H1 (cell line): ENCODE data around the gene SHROOM2. TPM values are rescaled to one million over a fixed set of nuclear protein-coding genes. Genes with fewer than 3 reads are reported as not detected.

Experiments
- CTCF ChIA-PET: fragments of 300-600 bp; sonication (Branson Sonifier 250); formaldehyde crosslinking; loops from one replicate; lab custom pipeline; 2021; ENCODE audit not compliant: partially characterized antibody; lab: Charles Lee
- POLR2A ChIA-PET: fragments of 300-600 bp; sonication (Branson Sonifier 250); formaldehyde crosslinking; loops from one replicate; lab custom pipeline; 2021; ENCODE audit warnings: inconsistent platforms; ENCODE audit not compliant: partially characterized antibody; lab: Charles Lee
- DNase-seq, 2 experiments: peaks; one replicate each; pipeline versions ENCODE4 v3.0.0 to v3.0.0-alpha.2; 2010 to 2022; ENCODE audit warnings: low spot score in 2 of 2, low read depth in 1 of 2, mixed read lengths in 1 of 2
- FAIRE-seq: peaks from 2 replicates; lab custom pipeline; 2011; peaks lifted over from hg19 to GRCh38; lab: Jason Lieb, UNC
- H2AFZ ChIP-seq: 2 replicates; pipeline ENCODE4 v1.8.1; 2012; ENCODE audit warnings: low read length, inconsistent platforms
- H2AK5ac ChIP-seq: 2 replicates; pipeline ENCODE4 v1.6.1; 2013; ENCODE audit warnings: low read depth, low read length
- H2BK120ac ChIP-seq: replicated peaks from 2 replicates; pipeline ENCODE3; 2013; ENCODE audit warnings: low read depth, low read length, inconsistent platforms
- H2BK12ac ChIP-seq: 2 replicates; pipeline ENCODE4 v1.6.1; 2013; ENCODE audit warnings: low read depth, low read length
- H2BK15ac ChIP-seq: 2 replicates; pipeline ENCODE4 v1.6.1; 2013; ENCODE audit warnings: low read length
- H2BK20ac ChIP-seq: 2 replicates; pipeline ENCODE4 v1.6.1; 2013; ENCODE audit warnings: low read length
- H2BK5ac ChIP-seq: 2 replicates; pipeline ENCODE4 v1.6.1; 2013; ENCODE audit warnings: low read depth, low read length
- H3K14ac ChIP-seq: 2 replicates; pipeline ENCODE4 v1.6.1; 2013; ENCODE audit warnings: inconsistent platforms; ENCODE audit not compliant: insufficient read length
- H3K18ac ChIP-seq: 2 replicates; pipeline ENCODE4 v1.6.1; 2013; ENCODE audit warnings: low read length; ENCODE audit errors: extremely low read depth
- H3K23ac ChIP-seq: 2 replicates; pipeline ENCODE4 v1.6.1; 2013; ENCODE audit warnings: inconsistent platforms; ENCODE audit not compliant: insufficient read length
- H3K23me2 ChIP-seq: 2 replicates; pipeline ENCODE4 v1.6.1; 2013; ENCODE audit warnings: low read depth, low read length
- H3K27ac ChIP-seq: 2 replicates; pipeline ENCODE4 v1.6.1; 2011; ENCODE audit warnings: low read depth, low read length, inconsistent platforms
- H3K27me3 ChIP-seq, 4 experiments: replicated peaks in 1 of 4; 1 replicate in 1 of 4; 2 replicates in 3 of 4; pipeline versions ENCODE4 v1.6.1 to v1.8.1; 2011 to 2013; ENCODE audit warnings: low read length in 3 of 4, mild to moderate bottlenecking in 3 of 4, inconsistent platforms in 2 of 4, mixed read lengths in 2 of 4, moderate library complexity in 1 of 4; ENCODE audit not compliant: control insufficient read depth in 3 of 4, insufficient read depth in 3 of 4; ENCODE audit errors: extremely low read depth in 1 of 4
- H3K36me3 ChIP-seq, 4 experiments: 2 replicates each; pipeline versions ENCODE4 v1.6.1 to v1.8.1; 2011 to 2013; ENCODE audit warnings: mild to moderate bottlenecking in 4 of 4, low read length in 3 of 4, moderate library complexity in 2 of 4, control low read depth in 1 of 4, inconsistent platforms in 1 of 4; ENCODE audit not compliant: insufficient read depth in 4 of 4, control insufficient read depth in 2 of 4
- H3K4ac ChIP-seq: replicated peaks from 2 replicates; pipeline ENCODE3; 2013; ENCODE audit warnings: low read length, low read depth, mixed read lengths, inconsistent platforms; ENCODE audit not compliant: insufficient read length
- H3K4me1 ChIP-seq, 4 experiments: replicated peaks in 1 of 4; 1 replicate in 1 of 4; 2 replicates in 3 of 4; pipeline versions ENCODE4 v1.6.1 to v1.8.1; 2011 to 2013; ENCODE audit warnings: low read length in 3 of 4, inconsistent platforms in 2 of 4, mixed read lengths in 1 of 4; ENCODE audit not compliant: insufficient read depth in 4 of 4, control insufficient read depth in 3 of 4
- H3K4me2 ChIP-seq, 2 experiments: 2 replicates each; pipeline versions ENCODE4 v1.6.1 to v1.8.1; 2011 to 2013; ENCODE audit warnings: low read depth in 2 of 2, low read length in 2 of 2, control low read depth in 1 of 2, inconsistent platforms in 1 of 2, mild to moderate bottlenecking in 1 of 2; ENCODE audit not compliant: insufficient read depth in 1 of 2
- H3K4me3 ChIP-seq, 4 experiments: fragments of 200-600, 300-600 bp in 1 of 4; sonication (generic), shearing (Covaris generic), sonication (Bioruptor Twin) in 1 of 4; 2 replicates each; pipeline versions ENCODE4 v1.5.1 to v1.8.1; 2011 to 2016; ENCODE audit warnings: low read length in 4 of 4, low read depth in 3 of 4, control low read depth in 2 of 4, inconsistent platforms in 2 of 4, mild to moderate bottlenecking in 2 of 4, mixed read lengths in 1 of 4, moderate library complexity in 1 of 4; ENCODE audit not compliant: insufficient read depth in 2 of 4; ENCODE audit errors: extremely low read depth in 1 of 4
- H3K56ac ChIP-seq: replicated peaks from 2 replicates; pipeline ENCODE3; 2013; ENCODE audit warnings: low read depth, mild to moderate bottlenecking, mixed read lengths, low read length, inconsistent platforms; ENCODE audit not compliant: insufficient read length
- H3K79me1 ChIP-seq: 2 replicates; pipeline ENCODE4 v1.6.1; 2013; ENCODE audit warnings: low read depth, low read length, control low read depth
- H3K79me2 ChIP-seq, 2 experiments: 2 replicates each; pipeline versions ENCODE4 v1.6.1 to v1.8.1; 2012 to 2013; ENCODE audit warnings: low read length in 2 of 2, mild to moderate bottlenecking in 2 of 2, inconsistent platforms in 1 of 2; ENCODE audit not compliant: insufficient read depth in 2 of 2, control insufficient read depth in 1 of 2
- H3K9ac ChIP-seq, 4 experiments: replicated peaks in 1 of 4; 1 replicate in 1 of 4; 2 replicates in 3 of 4; pipeline versions ENCODE4 v1.6.1 to v1.8.1; 2011 to 2013; ENCODE audit warnings: low read depth in 3 of 4, low read length in 3 of 4, control low read depth in 2 of 4, mild to moderate bottlenecking in 2 of 4, moderate library complexity in 2 of 4, inconsistent platforms in 1 of 4; ENCODE audit errors: extremely low read depth in 1 of 4
- H3K9me3 ChIP-seq, 2 experiments: 2 replicates each; pipeline versions ENCODE4 v1.6.1 to v1.8.1; 2012 to 2013; ENCODE audit warnings: mild to moderate bottlenecking in 2 of 2, moderate library complexity in 2 of 2, control low read depth in 1 of 2, inconsistent platforms in 1 of 2, low read depth in 1 of 2, low read length in 1 of 2, mixed read lengths in 1 of 2; ENCODE audit not compliant: insufficient read depth in 2 of 2
- H4K20me1 ChIP-seq, 2 experiments: replicated peaks in 1 of 2; 2 replicates each; pipeline versions ENCODE3 to v1.8.1; 2011 to 2013; ENCODE audit warnings: inconsistent platforms in 2 of 2, low read length in 2 of 2, mild to moderate bottlenecking in 1 of 2; ENCODE audit not compliant: insufficient read depth in 2 of 2, control insufficient read depth in 1 of 2
- H4K5ac ChIP-seq: 2 replicates; pipeline ENCODE4 v1.6.1; 2013; ENCODE audit warnings: low read length, low read depth, mixed read lengths, inconsistent platforms; ENCODE audit not compliant: insufficient read length
- H4K8ac ChIP-seq: 2 replicates; pipeline ENCODE4 v1.8.0; 2013; ENCODE audit warnings: mild to moderate bottlenecking, moderate library complexity, low read length, inconsistent platforms; ENCODE audit not compliant: insufficient read depth; ENCODE audit errors: extremely low read depth
- H4K91ac ChIP-seq: replicated peaks from 2 replicates; pipeline ENCODE3; 2013; ENCODE audit warnings: low read length, mixed read lengths, inconsistent platforms; ENCODE audit not compliant: insufficient read length
- ATF3 ChIP-seq: IDR thresholded peaks from 2 replicates; pipeline ENCODE4 v1.6.1; 2011; ENCODE audit warnings: low read depth, mild to moderate bottlenecking, low read length; ENCODE audit not compliant: insufficient read depth
- CBX5 ChIP-seq: fragments of 300-800, 300-1000 bp; sonication (generic); IDR thresholded peaks from 2 replicates; pipeline ENCODE4 v1.7.1; 2016; ENCODE audit warnings: antibody characterized with exemption, low read length, low read depth
- CEBPB ChIP-seq: IDR thresholded peaks from 2 replicates; pipeline ENCODE4 v1.6.1; 2012; ENCODE audit warnings: low read depth, low read length
- CHD2 ChIP-seq: IDR thresholded peaks from 2 replicates; pipeline ENCODE4 v1.6.1; 2012; ENCODE audit warnings: low read length, improper control_type of control experiment
- CTCF ChIP-seq, 3 experiments: IDR thresholded peaks; 1 replicate in 2 of 3; 2 replicates in 1 of 3; pipeline versions ENCODE4 v1.5.1 to v1.6.1; 2011; ENCODE audit warnings: low read length in 3 of 3, mild to moderate bottlenecking in 3 of 3, inconsistent platforms in 2 of 3, low read depth in 1 of 3, moderate library complexity in 1 of 3; ENCODE audit not compliant: insufficient read depth in 1 of 3; ENCODE audit errors: control extremely low read depth in 1 of 3
- HDAC2 ChIP-seq, 2 experiments: fragments of 300-600 bp in 1 of 2; sonication (generic) in 1 of 2; IDR thresholded peaks; 2 replicates each; pipeline ENCODE4 v1.6.1; 2011 to 2012; ENCODE audit warnings: low read depth in 2 of 2, low read length in 2 of 2, mild to moderate bottlenecking in 2 of 2, moderate library complexity in 2 of 2, borderline replicate concordance in 1 of 2, inconsistent platforms in 1 of 2
- KDM5A ChIP-seq: fragments of 200-600 bp; IDR thresholded peaks from 2 replicates; pipeline ENCODE4 v1.7.1; 2012; ENCODE audit warnings: mild to moderate bottlenecking, low read length, inconsistent platforms, mixed read lengths
- NANOG ChIP-seq: IDR thresholded peaks from 2 replicates; pipeline ENCODE4 v1.6.1; 2011; ENCODE audit warnings: low read length, low read depth, mild to moderate bottlenecking, inconsistent platforms; ENCODE audit not compliant: insufficient read depth, poor library complexity, severe bottlenecking
- POU5F1 ChIP-seq: IDR thresholded peaks from 2 replicates; pipeline ENCODE4 v1.6.1; 2011; ENCODE audit warnings: low read depth, mild to moderate bottlenecking, low read length, moderate library complexity
- SIX5 ChIP-seq: IDR thresholded peaks from 2 replicates; pipeline ENCODE4 v1.6.1; 2011; ENCODE audit warnings: mild to moderate bottlenecking, low read depth, low read length
- SP4 ChIP-seq: IDR thresholded peaks from 2 replicates; pipeline ENCODE4 v1.6.1; 2012; ENCODE audit warnings: low read length, inconsistent platforms
- WGBS, 2 experiments: shearing (Covaris generic) in 1 of 2; methylation state at CpG; one replicate each; pipeline versions ENCODE4 v1.1.6 to v1.1.7; 2013 to 2015; ENCODE audit warnings: low lambda C conversion rate in 2 of 2, mixed read lengths in 2 of 2, inconsistent platforms in 1 of 2, low coverage in 1 of 2, missing lambda C conversion rate in 1 of 2; ENCODE audit not compliant: insufficient replicate concordance in 2 of 2, insufficient coverage in 1 of 2, insufficient read length in 1 of 2; ENCODE audit errors: extremely low coverage in 1 of 2, missing lambda C conversion rate in 1 of 2; 5-methylcytosine and 5-hydroxymethylcytosine counted together
- polyA plus RNA-seq, 7 experiments: library from polyadenylated mRNA; depleted of rRNA in 3 of 7; stranded (reverse) in 5 of 7; unstranded in 2 of 7; fragments of >200 nt in 5 of 7; fragments of 200-250 nt in 2 of 7; gene quantifications; 1 replicate in 5 of 7; 2 replicates in 1 of 7; 4 replicates in 1 of 7; pipeline versions ENCODE4 v1.2.1 to v1.2.3, GENCODE V29; 2011 to 2013; ENCODE audit warnings: missing spikeins in 2 of 7, mixed read lengths in 2 of 7
- total RNA-seq: library from RNA; stranded (reverse); fragmentation: NEBNext Ultra II Directional; extraction: Animal tissue kit (Norgen Biotek cat#: 25700); gene quantifications from 2 replicates; pipeline ENCODE4 v1.2.1, GENCODE V29; 2021

Gene SHROOM2
- total and polyA plus RNA-seq, 2 of the 8 experiments (the other 6 are each of a cell fraction or from before 2014, with no cell fraction given), result 3.4 to 14.2 TPM

GRCh38 chrX:9997524-9997923, 211.3 kb downstream of the SHROOM2 start:
- no peaks in the 10 kb centered on the region for H4K20me1 ChIP-seq
- no peak overlapping the region for H2BK120ac ChIP-seq
- H3K4me3 ChIP-seq, result no peak overlapping the region
- no peak overlapping the region for H3K23ac ChIP-seq
- H3K79me1 ChIP-seq, result no peaks in the 10 kb centered on the region
- no peak overlapping the region for H2AFZ ChIP-seq
- no peak overlapping the region for H3K56ac ChIP-seq
- no peaks in the 10 kb centered on the region for H3K79me2 ChIP-seq
- ChIA-PET CTCF (interaction anchor here (0.6 to 6.7 kb wide), 8 partner anchors 14 to 138 kb away, joined by 3 to 66 read pairs (median 3); no protein-coding TSS in a partner anchor), POLR2A (no interaction called here)
- no peak overlapping the region for H3K4me2 ChIP-seq
- no peak for TF ChIP-seq SIX5
- TF ChIP-seq POU5F1, result no peak
- TF ChIP-seq ATF3, result no peak
- TF ChIP-seq CBX5, result no peak
- TF ChIP-seq SP4, result no peak
- TF ChIP-seq NANOG, result no peak
- no peak for TF ChIP-seq CHD2
- TF ChIP-seq CEBPB, result no peak
- no peak for TF ChIP-seq HDAC2 (IDR thresholded peaks at IDR 0.05; ENCODE audit: borderline replicate concordance in 1 of 2, low read depth in 2 of 2, low read length in 2 of 2)
- no peak for TF ChIP-seq CTCF (IDR thresholded peaks at IDR 0.05; ENCODE audit: control extremely low read depth in 1 of 3, insufficient read depth in 1 of 3, low read depth in 1 of 3, low read length in 3 of 3)
- no peak for TF ChIP-seq KDM5A
- H4K8ac ChIP-seq, result no peak overlapping the region
- H2BK5ac ChIP-seq, result no peak overlapping the region
- WGBS, 2 experiments, result 92% methylated on average over 5 of the region's 8 CpGs; no CpG with 5 or more reads in 1 of the 2 experiments
- H2AK5ac ChIP-seq, result no peak overlapping the region
- no peak overlapping the region for H2BK20ac ChIP-seq
- H2BK15ac ChIP-seq, result no peak overlapping the region
- peaks cover 0 to 9% of the 10 kb centered on the region in 2 experiments; a peak in 2 of 4 replicates for H3K9me3 ChIP-seq
- H3K9ac ChIP-seq, result no peak overlapping the region
- H4K5ac ChIP-seq, result no peak overlapping the region
- H3K23me2 ChIP-seq, result no peaks in the 10 kb centered on the region
- no peaks in the 10 kb centered on the region for H3K27me3 ChIP-seq
- H3K4ac ChIP-seq, result no peak overlapping the region
- H2BK12ac ChIP-seq, result no peak overlapping the region
- DNase-seq (no peak), FAIRE-seq (no peak)
- H4K91ac ChIP-seq, result no peak overlapping the region
- H3K14ac ChIP-seq, result no peak overlapping the region
- no peaks in the 10 kb centered on the region for H3K36me3 ChIP-seq
- no peak overlapping the region for H3K18ac ChIP-seq
- H3K27ac ChIP-seq, result no peak overlapping the region
- no peaks in the 10 kb centered on the region for H3K4me1 ChIP-seq
